ENCODE results near the gene UTP25.

- no peak for TF ChIP-seq ZNF274 (IDR thresholded peaks at IDR 0.05; ENCODE audit: low read depth, low read length)
- no peak for TF ChIP-seq YY1 (IDR thresholded peaks at IDR 0.05; ENCODE audit: insufficient read depth, insufficient read length)
- TF ChIP-seq SUZ12 (IDR thresholded peaks at IDR 0.05; ENCODE audit: extremely low read depth, insufficient read depth, insufficient read length): no peak
Observed at GRCh38 chr1:209850342-209850979, 22.7 kb downstream of the UTP25 start.

Measured in NT2/D1 (cell line).